NT2/D1 (cell line): ENCODE results near the gene PGM2.

Experiments
- SUZ12 ChIP-seq: IDR thresholded peaks from 2 replicates; pipeline ENCODE4 v1.6.1; 2011; ENCODE audit not compliant: insufficient read length, insufficient read depth; ENCODE audit errors: extremely low read depth
- ZNF274 ChIP-seq: IDR thresholded peaks from 2 replicates; pipeline ENCODE4 v1.6.1; 2011; ENCODE audit warnings: mild to moderate bottlenecking, low read depth, low read length

- TF ChIP-seq ZNF274 (no peak), SUZ12 (no peak)
Measured at GRCh38 chr4:37884855-37885487, 58.5 kb downstream of the PGM2 start.
